GM12875 (cell line): Measurements from ENCODE around the gene NAA10.

ENCODE experiments used
- H3K4me3 ChIP-seq: one replicate; pipeline ENCODE4 v1.5.1; 2011; ENCODE audit warnings: low read depth, low read length, control low read depth
- TF ChIP-seq, protein P1 (sequence below): IDR thresholded peaks from 2 replicates; pipeline ENCODE4 v1.5.1; 2011; ENCODE audit warnings: low read depth, mild to moderate bottlenecking, control low read depth, inconsistent platforms, low read length, moderate library complexity, borderline replicate concordance; ENCODE audit not compliant: insufficient read depth

NAA10 gene

DNA sequence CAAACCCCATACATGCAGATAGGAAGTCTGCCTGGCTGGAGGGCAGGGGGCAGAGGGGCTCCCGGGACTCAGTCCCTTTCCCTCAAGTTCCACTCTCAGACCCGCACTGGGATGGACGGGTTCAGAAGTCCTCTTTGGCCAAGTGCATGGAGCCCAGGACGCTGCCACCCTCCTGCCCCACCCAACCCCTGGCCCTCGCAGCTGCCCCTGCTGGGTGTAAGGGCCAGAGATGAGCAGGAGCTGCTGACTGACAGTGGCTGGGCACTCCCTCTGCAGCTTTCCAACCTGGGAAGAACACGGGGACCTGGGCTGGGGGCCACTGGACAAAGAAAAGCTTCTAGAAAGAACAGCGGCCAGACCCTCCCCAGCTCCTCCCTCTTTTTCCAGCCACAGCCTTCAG is 52.3 kb downstream of the NAA10 start:
- no peak overlapping the region for H3K4me3 ChIP-seq
- TF ChIP-seq, protein P1, sequence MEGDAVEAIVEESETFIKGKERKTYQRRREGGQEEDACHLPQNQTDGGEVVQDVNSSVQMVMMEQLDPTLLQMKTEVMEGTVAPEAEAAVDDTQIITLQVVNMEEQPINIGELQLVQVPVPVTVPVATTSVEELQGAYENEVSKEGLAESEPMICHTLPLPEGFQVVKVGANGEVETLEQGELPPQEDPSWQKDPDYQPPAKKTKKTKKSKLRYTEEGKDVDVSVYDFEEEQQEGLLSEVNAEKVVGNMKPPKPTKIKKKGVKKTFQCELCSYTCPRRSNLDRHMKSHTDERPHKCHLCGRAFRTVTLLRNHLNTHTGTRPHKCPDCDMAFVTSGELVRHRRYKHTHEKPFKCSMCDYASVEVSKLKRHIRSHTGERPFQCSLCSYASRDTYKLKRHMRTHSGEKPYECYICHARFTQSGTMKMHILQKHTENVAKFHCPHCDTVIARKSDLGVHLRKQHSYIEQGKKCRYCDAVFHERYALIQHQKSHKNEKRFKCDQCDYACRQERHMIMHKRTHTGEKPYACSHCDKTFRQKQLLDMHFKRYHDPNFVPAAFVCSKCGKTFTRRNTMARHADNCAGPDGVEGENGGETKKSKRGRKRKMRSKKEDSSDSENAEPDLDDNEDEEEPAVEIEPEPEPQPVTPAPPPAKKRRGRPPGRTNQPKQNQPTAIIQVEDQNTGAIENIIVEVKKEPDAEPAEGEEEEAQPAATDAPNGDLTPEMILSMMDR = no peak

DNA sequence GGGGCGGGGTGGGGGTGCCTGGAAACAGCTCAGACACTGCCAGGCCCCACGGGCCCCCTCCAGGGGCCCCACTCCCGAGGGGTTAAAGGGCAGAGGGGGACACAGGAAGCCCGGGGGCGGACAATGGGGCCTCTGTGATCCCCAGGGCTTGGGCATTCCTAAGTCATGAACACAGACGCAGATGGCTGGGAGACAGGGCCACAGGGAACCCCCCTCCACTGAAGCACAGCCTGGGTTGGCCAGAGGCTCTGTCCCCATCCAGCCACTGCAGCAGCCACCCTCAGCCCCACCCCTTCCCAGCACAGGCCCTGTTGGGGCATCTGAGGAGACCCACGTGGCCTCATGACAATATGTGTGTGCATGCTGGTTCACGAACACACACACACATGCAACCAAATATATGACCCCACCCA is 52.7 kb downstream of the NAA10 start:
- TF ChIP-seq, protein P1 = no peak
- no peak overlapping the region for H3K4me3 ChIP-seq

DNA sequence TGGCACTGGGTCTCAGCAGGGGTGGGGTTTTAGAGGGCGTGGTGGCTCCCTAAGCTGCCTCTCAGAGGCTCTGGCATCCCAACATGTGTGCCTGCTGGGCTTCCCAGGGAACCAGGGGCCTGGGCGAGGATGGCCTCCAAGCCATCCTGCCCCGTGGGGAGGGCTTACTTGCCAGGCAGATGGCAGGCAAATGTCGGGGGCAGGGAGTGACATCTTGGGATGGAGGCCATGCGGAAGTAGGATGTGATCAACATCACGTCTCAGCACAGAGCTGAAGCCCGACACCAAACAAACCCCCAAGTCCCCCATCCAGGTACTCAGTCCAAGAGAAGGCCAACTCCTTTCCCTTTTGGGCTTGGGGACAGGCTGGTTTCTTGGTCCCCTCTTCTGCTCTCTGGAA is 53.6 kb downstream of the NAA10 start:
- TF ChIP-seq, protein P1 = no peak
- no peak overlapping the region for H3K4me3 ChIP-seq

DNA sequence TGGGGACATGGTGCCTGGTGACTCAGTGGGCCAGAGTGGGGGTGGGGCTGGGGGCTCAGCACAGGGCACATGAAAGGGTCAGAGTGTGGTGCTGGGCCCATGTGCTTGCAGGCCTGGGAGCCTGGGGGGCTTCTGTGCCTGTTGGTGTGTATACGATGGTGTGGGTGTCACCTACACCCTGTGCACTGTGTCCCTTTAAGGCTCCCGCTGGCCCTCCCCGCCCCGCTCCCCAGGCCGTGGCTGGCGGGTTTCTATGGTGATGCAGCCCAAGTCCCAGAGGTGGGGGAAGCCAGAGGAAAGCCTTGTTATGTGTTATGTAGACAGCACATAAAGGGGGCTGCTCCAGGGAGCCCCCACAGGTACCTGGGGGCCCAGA is 54.4 kb downstream of the NAA10 start:
- H3K4me3 ChIP-seq = no peak overlapping the region
- TF ChIP-seq, protein P1 = no peak

DNA sequence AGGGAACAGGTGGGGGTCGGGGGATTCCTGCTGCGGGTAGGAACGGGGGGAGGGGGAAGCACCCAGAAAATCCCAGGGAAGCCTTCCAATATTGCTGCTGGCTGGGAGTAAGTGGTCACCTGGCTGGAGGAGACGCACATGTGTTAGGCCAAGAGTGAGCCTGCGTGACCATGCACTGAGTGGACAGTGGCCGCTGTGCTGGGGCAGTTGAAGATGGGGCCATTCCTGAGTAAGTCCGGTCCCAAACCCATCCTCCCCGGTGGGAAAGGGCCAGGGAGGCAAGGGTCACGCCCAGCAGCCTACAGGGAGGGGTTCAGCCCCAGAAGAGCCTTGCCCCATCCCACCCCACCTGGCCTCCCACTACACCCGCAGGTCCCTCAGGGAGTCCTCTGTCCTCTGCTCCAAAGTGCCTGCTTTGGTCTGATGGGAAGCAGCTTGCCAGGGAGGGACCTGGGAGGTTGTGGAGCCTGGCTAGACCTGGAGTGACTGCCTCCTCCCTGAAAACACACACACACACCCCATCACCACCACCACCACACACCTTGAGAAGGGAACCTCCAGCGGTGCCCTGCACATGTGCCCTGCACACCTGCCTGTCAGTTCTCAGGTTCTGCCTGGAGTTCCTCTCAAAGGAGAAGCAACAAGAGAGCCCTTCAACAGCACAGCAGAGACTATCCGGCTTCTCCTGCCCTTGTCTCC is 54.9 kb downstream of the NAA10 start:
- no peak overlapping the region for H3K4me3 ChIP-seq
- TF ChIP-seq, protein P1 = no peak
